Ishikawa (cell line): ENCODE data around the gene MLXIPL.

Source experiments
- CEBPB ChIP-seq: IDR thresholded peaks from 2 replicates; pipeline ENCODE4 v1.6.1; 2012
- CREB1 ChIP-seq: IDR thresholded peaks from 2 replicates; pipeline ENCODE4 v1.6.1; 2012; ENCODE audit warnings: low read depth
- EGR1 ChIP-seq: IDR thresholded peaks from 2 replicates; pipeline ENCODE4 v1.6.1; 2012
- EP300 ChIP-seq: IDR thresholded peaks from 2 replicates; pipeline ENCODE4 v1.6.1; 2012; ENCODE audit warnings: borderline replicate concordance
- FOXM1 ChIP-seq: IDR thresholded peaks from 2 replicates; pipeline ENCODE4 v1.6.1; 2012; ENCODE audit warnings: low read depth, borderline replicate concordance
- NFIC ChIP-seq: IDR thresholded peaks from 2 replicates; pipeline ENCODE4 v1.6.1; 2012
- RAD21 ChIP-seq: IDR thresholded peaks from 2 replicates; pipeline ENCODE4 v1.6.1; 2012; ENCODE audit warnings: low read depth
- REST ChIP-seq: IDR thresholded peaks from 2 replicates; pipeline ENCODE4 v1.6.1; 2012; ENCODE audit warnings: low read depth, mild to moderate bottlenecking
- TAF1 ChIP-seq: IDR thresholded peaks from 2 replicates; pipeline ENCODE4 v1.6.1; 2012; ENCODE audit warnings: low read depth, mild to moderate bottlenecking
- TCF12 ChIP-seq: IDR thresholded peaks from 2 replicates; pipeline ENCODE4 v1.6.1; 2012; ENCODE audit warnings: low read depth
- TEAD4 ChIP-seq: IDR thresholded peaks from 2 replicates; pipeline ENCODE4 v1.6.1; 2012
- USF1 ChIP-seq: IDR thresholded peaks from 2 replicates; pipeline ENCODE4 v1.6.1; 2012
- YY1 ChIP-seq: IDR thresholded peaks from 2 replicates; pipeline ENCODE4 v1.6.1; 2012; ENCODE audit warnings: low read depth
- ZBTB7A ChIP-seq: IDR thresholded peaks from 2 replicates; pipeline ENCODE4 v1.6.1; 2012; ENCODE audit warnings: low read depth
- TF ChIP-seq, protein P1 (sequence below): IDR thresholded peaks from 2 replicates; pipeline ENCODE4 v1.6.1; 2012

MLXIPL gene

GRCh38 chr7:73667344-73668102 is 43.2 kb upstream of the MLXIPL start, which contains the start of gene VPS37D:
Gene VPS37D, plus strand, starts transcription at chr7:73667831. Its CDS starts 128 bp downstream, at chr7:73667959.
- no peak for TF ChIP-seq CREB1
- TF ChIP-seq EGR1 = no peak; the same call in 1 of the 2 replicates
- TF ChIP-seq RAD21 = peak; percentile 75
- 0 out of 2 replicates have a peak, but pooled peaks have one; percentile 18 for TF ChIP-seq TCF12
- TF ChIP-seq, protein P1, sequence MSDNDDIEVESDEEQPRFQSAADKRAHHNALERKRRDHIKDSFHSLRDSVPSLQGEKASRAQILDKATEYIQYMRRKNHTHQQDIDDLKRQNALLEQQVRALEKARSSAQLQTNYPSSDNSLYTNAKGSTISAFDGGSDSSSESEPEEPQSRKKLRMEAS = peak; percentile 58
- no peak; the same call in 1 of the 2 replicates for TF ChIP-seq EP300
- no peak; the same call in 1 of the 2 replicates for TF ChIP-seq TEAD4
- peak; percentile 60 for TF ChIP-seq NFIC

GRCh38 chr7:73663033-73663432 is 38.7 kb upstream of the MLXIPL start:
- TF ChIP-seq CEBPB (no peak), FOXM1 (no peak), TAF1 (no peak), YY1 (no peak), TCF12 (no peak), TEAD4 (no peak), EGR1 (no peak), USF1 (no peak), NFIC (no peak), RAD21 (no peak), CREB1 (no peak), REST (no peak), ZBTB7A (no peak), EP300 (no peak)
- TF ChIP-seq, protein P1 = no peak

DNA sequence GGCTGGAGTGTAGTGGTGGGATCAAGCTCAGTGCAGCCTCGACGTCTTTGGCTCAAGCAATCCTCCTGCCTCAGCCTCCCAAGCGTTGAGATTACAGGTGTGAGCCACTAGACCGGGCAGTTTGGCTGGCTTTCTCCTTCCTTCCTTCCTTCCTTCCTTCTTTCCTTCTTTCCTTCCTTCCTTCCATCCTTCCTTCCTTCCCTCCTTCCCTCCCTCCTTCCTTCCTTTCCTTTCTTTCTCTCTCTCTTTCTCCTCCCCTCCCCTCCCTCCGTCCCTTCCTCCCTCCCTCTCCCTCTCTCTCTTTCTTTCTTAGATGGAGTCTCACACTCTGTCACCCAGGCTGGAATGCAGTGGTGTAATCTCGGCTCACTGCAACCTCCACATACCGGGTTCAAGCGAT is 35.7 kb upstream of the MLXIPL start:
- no peak for TF ChIP-seq RAD21
- TF ChIP-seq YY1 = no peak
- TF ChIP-seq FOXM1 = no peak
- TF ChIP-seq ZBTB7A = no peak
- TF ChIP-seq, protein P1 = no peak
- no peak for TF ChIP-seq TEAD4
- TF ChIP-seq CREB1 = no peak
- no peak for TF ChIP-seq EGR1
- TF ChIP-seq REST = no peak
- no peak for TF ChIP-seq EP300
- TF ChIP-seq TCF12 = no peak
- no peak for TF ChIP-seq CEBPB
- TF ChIP-seq TAF1 = no peak
- no peak for TF ChIP-seq USF1
- TF ChIP-seq NFIC = no peak

- no peak for TF ChIP-seq NFIC
- TF ChIP-seq ZBTB7A = no peak
- no peak for TF ChIP-seq RAD21
- no peak for TF ChIP-seq REST
- no peak for TF ChIP-seq YY1
- no peak for TF ChIP-seq FOXM1
- TF ChIP-seq TAF1 = no peak
- no peak for TF ChIP-seq EGR1
- TF ChIP-seq TEAD4 = no peak
These were observed 28.2 kb upstream of the MLXIPL start for GRCh38 chr7:73652541-73652949.
